ENCODE measurements around the gene TSPAN18. TPM values are rescaled to one million over a fixed set of nuclear protein-coding genes. Genes with fewer than 3 reads are reported as not detected.
A peak's percentile ranks its signal among the peaks of the same experiment; 100 is the strongest.

Gene TSPAN18
- total and polyA plus RNA-seq, 2 of the 4 experiments (the other 2 are of a cell fraction) = 0.36 to 1.1 TPM

- Histone ChIP-seq H3K4ac (ENCODE audit: low read depth, low read length) (no peak overlapping the region), H3K9me3 (ENCODE audit: control insufficient read depth, insufficient read depth, low read length) (no peaks in the 10 kb centered on the region), H4K20me1 (ENCODE audit: insufficient read depth, low read length) (no peaks in the 10 kb centered on the region), H4K8ac (ENCODE audit: low read depth in 2 of 2, low read length in 2 of 2) (no peak overlapping the region), H3K9ac (ENCODE audit: low read depth, low read length) (no peak overlapping the region), H2AK9ac (replicated peaks; ENCODE audit: low read depth, low read length, poor library complexity) (no peak overlapping the region), H3K56ac (ENCODE audit: extremely low read depth, insufficient read depth, low read length) (no peak overlapping the region), H3K9me1 (ENCODE audit: insufficient read depth, low read length) (no peaks in the 10 kb centered on the region), H3K27me3 (ENCODE audit: control insufficient read depth, insufficient read depth, low read length) (peaks cover 14% of the 10 kb centered on the region), H2AFZ (replicated peaks; ENCODE audit: low read length, poor library complexity) (no peak overlapping the region), H2BK20ac (ENCODE audit: low read depth, low read length) (no peak overlapping the region), H3K4me3 (ENCODE audit: insufficient read depth, low read depth, low read length) (no peak overlapping the region), H2BK15ac (ENCODE audit: low read depth, low read length) (no peak overlapping the region), H3K27ac (ENCODE audit: insufficient read depth, low read length) (no peak overlapping the region), H2AK5ac (ENCODE audit: low read depth, low read length) (no peak overlapping the region), H3K23ac (ENCODE audit: low read depth, low read length) (no peak overlapping the region), H3K36me3 (ENCODE audit: control insufficient read depth, insufficient read depth, low read length) (no peaks in the 10 kb centered on the region), H3K18ac (ENCODE audit: low read depth, low read length) (no peak overlapping the region), H4K5ac (ENCODE audit: low read depth, low read length) (no peak overlapping the region), H3K79me1 (ENCODE audit: low read depth in 1 of 2, low read length in 2 of 2) (no peaks in the 10 kb centered on the region), H4K91ac (ENCODE audit: insufficient read depth, low read depth, low read length) (no peak overlapping the region), H3K4me1 (ENCODE audit: control insufficient read depth, insufficient read depth, low read length) (peaks cover 8% of the 10 kb centered on the region; the same call in 1 of the 2 replicates), H3K4me2 (ENCODE audit: low read depth, low read length) (no peak overlapping the region), H2BK5ac (ENCODE audit: low read depth, low read length, poor library complexity, severe bottlenecking) (no peak overlapping the region), H3K14ac (replicated peaks; ENCODE audit: low read depth, low read length) (no peak overlapping the region), H2BK120ac (ENCODE audit: low read depth, low read length) (no peak overlapping the region)
- in situ Hi-C loops (cut with MboI; ENCODE audit: low sequenced_read_pairs) (no loop called here), intact Hi-C loops (cut with micrococcal nuclease) (no loop called here), dilution Hi-C loops (cut with HindIII; ENCODE audit: low sequenced_read_pairs, unreplicated experiment) (loop anchor here (25.0 kb wide), 1 partner anchor 135 kb away; no protein-coding TSS in a partner anchor)
- TF ChIP-seq SMC3 (IDR thresholded peaks at IDR 0.05; ENCODE audit: low read depth, low read length) (no peak), RAD21 (IDR thresholded peaks at IDR 0.05; ENCODE audit: low read length) (no peak), CHD1 (IDR thresholded peaks at IDR 0.05; ENCODE audit: low read depth, low read length) (no peak), NFE2L2 (IDR thresholded peaks at IDR 0.05; ENCODE audit: low read depth, low read length) (no peak), POLR2A (IDR thresholded peaks at IDR 0.05; ENCODE audit: low read depth, low read length) (no peak), RFX5 (IDR thresholded peaks at IDR 0.05; ENCODE audit: low read depth, low read length) (no peak), MAFK (IDR thresholded peaks at IDR 0.05; ENCODE audit: low read depth, low read length) (no peak), MAZ (IDR thresholded peaks at IDR 0.05; ENCODE audit: borderline replicate concordance, low read depth, low read length) (no peak), CEBPB (IDR thresholded peaks at IDR 0.05; ENCODE audit: low read depth, low read length) (no peak)
- TF ChIP-seq, protein P1, sequence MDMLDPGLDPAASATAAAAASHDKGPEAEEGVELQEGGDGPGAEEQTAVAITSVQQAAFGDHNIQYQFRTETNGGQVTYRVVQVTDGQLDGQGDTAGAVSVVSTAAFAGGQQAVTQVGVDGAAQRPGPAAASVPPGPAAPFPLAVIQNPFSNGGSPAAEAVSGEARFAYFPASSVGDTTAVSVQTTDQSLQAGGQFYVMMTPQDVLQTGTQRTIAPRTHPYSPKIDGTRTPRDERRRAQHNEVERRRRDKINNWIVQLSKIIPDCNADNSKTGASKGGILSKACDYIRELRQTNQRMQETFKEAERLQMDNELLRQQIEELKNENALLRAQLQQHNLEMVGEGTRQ (IDR thresholded peaks at IDR 0.05; ENCODE audit: low read depth, low read length) = no peak
- TF ChIP-seq, protein P2, sequence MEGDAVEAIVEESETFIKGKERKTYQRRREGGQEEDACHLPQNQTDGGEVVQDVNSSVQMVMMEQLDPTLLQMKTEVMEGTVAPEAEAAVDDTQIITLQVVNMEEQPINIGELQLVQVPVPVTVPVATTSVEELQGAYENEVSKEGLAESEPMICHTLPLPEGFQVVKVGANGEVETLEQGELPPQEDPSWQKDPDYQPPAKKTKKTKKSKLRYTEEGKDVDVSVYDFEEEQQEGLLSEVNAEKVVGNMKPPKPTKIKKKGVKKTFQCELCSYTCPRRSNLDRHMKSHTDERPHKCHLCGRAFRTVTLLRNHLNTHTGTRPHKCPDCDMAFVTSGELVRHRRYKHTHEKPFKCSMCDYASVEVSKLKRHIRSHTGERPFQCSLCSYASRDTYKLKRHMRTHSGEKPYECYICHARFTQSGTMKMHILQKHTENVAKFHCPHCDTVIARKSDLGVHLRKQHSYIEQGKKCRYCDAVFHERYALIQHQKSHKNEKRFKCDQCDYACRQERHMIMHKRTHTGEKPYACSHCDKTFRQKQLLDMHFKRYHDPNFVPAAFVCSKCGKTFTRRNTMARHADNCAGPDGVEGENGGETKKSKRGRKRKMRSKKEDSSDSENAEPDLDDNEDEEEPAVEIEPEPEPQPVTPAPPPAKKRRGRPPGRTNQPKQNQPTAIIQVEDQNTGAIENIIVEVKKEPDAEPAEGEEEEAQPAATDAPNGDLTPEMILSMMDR (conservative IDR thresholded peaks at IDR 0.05; ENCODE audit: low read depth, low read length) = no peak
- peak; percentile 69 for ATAC-seq (ENCODE audit: low read depth)
- no TSS peak for BruUV-seq (replicated peaks)
- ChIA-PET POLR2A (ENCODE audit: unreplicated experiment) (no interaction called here), CTCF (no interaction called here)
- no peak for DNase-seq
- 100% methylated on average over 1 of the region's 1 CpG; no CpG with 5 or more reads in 1 of the 2 experiments for WGBS, 2 experiments (ENCODE audit: extremely low coverage in 2 of 2, insufficient read length in 1 of 2)
Measured at GRCh38 chr11:44752713-44753112, 26.0 kb downstream of the TSPAN18 start.

Measured in IMR-90 (cell line).